ENCODE measurements around the gene TMC1.

Gene TMC1

DNA sequence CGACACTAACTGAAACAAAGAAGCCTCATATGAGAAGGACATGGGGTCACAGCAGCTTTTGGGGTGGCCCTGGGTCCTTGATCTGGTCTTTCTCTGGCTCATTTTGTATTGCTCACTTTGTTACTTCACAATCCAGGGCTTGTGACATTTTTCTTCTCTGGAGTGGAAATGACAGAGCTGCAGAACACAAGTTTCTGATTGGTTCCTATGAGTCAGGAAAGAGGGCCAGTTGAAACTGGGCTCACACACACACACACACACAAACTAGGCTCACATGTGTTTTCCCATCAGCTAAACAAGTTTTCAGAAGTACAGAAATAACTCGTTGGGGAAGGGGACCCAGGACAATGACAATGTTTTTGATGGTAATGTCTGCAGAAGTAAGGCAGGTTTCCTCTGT is 54.3 kb downstream of the TMC1 start:
- DNase-seq (ENCODE audit: low read depth in 2 of 2) = no peak

DNA sequence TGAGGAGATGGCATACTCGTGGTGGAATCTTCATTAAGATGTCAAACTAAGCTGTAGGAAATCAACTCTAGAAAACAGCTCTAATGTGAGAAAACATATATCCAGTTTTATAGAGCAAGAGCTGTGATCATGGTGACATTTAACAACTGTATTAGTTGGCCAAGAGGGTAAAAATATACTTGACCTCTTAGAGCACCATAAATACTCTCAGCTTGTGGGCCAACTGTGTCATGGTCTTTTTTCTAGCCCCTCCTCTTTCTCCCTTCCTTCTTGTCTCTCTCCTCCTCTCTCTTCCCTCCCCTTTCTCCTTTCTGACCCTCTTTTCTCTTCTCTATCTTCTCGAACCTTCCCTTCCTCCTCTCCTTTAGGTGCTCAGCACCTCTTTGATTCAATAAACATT is 54.7 kb downstream of the TMC1 start:
- DNase-seq (ENCODE audit: low read depth in 2 of 2) = no peak

DNA sequence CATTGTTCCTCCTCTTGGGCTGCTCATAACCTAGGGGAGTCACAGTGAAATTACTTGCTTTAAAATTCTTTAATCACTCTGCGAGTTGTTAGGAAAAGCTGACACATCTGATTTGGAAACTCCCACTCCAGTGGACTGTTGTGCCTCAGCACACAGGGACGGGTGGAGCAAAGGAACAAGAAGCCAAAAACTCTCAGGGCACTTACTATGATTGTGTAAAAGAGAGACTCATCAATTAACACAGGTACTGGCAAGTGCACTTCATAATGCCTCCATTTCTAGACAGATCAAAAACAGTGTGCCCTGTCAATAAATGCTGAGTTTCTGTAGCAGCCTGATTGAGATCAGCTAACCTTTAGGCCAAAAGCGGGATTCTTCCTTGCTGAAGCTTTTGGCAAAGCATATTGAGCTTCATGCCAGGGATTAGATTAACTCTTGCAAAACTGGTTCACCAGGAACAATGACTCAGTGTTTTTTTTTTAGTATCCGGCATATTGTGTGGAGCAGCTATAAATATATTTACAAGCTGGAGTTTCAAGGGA is 55.9 kb downstream of the TMC1 start:
- DNase-seq (ENCODE audit: low read depth in 2 of 2) = no peak

DNA sequence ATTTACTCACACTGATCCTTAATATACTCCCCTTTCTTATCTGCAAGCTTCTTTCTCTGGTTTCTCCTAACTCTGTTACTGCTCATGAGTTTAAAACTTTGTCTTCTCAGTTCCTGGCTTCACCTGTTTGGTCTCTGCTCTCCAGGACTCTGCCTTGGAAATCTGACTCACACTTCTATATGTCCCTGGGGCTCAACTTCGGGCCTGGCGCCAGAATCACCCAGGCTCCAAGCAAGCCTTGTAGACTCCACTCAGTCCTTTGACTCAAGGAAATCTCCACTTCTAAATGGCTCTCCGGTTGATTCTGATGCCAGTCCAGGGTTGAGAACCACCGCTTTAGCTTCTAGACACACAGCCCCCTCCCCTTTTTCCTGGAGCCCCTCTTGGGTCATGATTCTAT is 57.8 kb downstream of the TMC1 start:
- no peak for DNase-seq (ENCODE audit: low read depth in 2 of 2)

DNA sequence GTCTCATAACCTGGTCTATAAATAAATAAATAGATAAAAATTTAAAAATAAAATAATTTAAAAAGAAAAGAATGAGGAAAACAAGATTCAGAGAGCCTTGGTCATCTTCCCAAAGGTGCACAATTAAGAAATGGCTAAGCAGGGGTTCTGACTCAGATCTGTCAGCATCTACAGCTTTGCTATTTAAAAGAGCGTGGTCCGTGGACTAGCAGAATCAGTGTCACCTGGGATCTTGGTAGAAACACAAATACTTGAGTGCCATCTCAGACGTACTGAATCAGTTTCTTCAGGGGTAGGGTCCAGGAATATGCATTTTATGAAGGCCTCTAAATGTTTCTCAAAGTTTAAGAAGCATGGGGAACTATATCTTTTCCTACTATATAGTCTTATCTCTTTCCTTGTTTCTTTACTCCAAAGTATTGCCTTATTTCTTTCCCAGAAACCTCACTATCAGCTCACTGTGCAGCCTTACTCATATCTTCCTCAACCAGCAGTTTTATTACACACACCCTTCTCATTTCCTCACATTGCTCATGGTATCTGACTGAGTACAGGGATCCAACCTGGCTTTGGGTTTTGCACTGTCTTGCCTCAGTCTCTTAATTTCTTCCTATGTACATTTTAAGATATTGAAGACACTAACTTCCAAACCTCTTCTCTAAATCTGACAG is 58.6 kb downstream of the TMC1 start:
- no peak for DNase-seq (ENCODE audit: low read depth in 2 of 2)

DNA sequence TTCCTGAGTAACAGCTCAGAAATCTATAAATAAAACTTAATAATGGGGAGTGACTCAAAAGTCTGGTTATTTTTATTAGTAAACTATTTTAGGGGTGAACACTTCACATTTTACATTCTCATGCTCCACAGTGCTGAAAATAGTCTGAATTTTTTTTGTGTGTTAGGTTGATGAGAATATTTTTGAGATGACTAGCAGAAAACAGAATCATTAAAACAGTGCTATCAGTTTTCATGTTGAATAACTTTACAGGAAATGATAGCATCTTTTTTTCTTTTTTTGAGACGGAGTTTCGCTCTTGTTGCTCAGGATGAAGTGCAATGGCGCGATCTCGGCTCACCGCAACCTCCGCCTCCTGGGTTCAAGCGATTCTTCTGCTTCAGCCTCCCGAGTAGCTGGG is 60.3 kb downstream of the TMC1 start:
- DNase-seq (ENCODE audit: low read depth in 2 of 2) = no peak

DNA sequence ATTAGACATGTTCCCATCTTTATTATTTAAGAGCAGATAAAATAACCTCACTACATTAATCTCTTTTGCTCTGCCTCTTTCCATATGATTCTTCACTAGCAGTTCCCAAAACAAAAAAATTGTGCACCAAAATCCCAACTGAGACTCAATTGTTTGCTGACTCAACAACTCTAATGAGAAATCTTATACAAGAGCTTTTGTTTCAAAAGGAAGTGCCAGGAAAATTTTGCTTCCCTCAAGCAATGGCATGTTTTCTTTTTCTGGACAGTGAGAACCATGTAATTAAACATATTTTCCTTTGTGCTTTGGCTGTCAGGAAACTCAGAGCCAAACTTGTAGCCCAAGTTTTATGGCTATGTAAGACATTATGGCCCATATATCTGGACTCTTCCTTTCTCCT is 62.0 kb downstream of the TMC1 start:
- no peak for DNase-seq (ENCODE audit: low read depth in 2 of 2)

DNA sequence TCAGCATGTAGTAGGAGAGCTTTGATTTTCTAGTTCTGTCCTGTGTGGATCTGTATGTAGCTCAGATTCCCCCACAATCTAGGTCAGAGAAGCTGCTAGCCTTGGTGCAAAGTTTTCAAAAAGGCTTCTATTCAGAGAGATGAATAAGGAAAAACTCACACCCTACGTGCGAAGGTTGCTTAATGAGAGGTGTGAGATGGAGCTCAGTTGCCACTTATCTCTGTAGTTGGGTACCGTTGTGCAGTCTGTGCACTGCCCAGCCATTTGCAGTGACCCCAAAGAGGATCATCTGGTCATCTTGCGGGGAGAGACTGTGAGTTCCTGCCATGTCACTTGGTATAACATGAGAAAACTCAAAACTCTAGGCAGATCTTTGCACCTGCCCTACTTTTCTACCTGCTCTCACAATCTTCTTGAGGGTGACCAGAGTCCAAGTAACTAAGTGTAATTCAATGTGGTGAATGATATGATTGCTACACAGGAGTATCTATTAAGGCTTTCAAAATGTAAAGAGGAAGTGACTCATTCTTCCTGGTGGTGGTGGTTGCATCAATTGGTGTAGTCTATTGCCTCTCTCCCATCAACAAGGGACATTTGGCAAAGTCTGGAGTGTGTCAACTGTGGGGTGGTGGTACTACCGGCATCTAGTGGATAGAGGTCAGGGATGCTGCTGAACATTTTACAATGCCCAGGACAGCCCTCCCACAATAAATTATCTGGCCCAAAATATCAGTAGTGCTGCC is 65.2 kb downstream of the TMC1 start:
- no peak for DNase-seq (ENCODE audit: low read depth in 2 of 2)

DNA sequence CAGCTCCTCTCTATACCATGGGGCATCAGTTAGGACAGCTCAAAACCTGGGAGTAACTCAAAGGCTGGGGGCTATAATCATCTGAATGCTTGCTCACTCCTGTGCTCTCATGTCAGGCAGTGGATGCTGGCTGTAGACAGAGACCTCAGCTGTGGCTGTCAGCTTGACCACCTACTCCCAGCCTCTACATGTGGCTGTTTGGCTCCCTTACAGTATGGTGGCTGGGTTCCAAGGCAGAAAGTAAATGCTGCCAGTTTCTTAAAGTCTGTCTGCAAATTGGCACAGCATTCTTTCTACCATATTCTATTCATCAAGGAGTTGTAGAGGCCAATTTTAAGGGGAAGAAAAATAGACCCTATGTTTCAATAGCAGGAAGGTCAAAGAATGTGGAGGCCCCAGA is 66.9 kb downstream of the TMC1 start:
- no peak for DNase-seq (ENCODE audit: low read depth in 2 of 2)

DNA sequence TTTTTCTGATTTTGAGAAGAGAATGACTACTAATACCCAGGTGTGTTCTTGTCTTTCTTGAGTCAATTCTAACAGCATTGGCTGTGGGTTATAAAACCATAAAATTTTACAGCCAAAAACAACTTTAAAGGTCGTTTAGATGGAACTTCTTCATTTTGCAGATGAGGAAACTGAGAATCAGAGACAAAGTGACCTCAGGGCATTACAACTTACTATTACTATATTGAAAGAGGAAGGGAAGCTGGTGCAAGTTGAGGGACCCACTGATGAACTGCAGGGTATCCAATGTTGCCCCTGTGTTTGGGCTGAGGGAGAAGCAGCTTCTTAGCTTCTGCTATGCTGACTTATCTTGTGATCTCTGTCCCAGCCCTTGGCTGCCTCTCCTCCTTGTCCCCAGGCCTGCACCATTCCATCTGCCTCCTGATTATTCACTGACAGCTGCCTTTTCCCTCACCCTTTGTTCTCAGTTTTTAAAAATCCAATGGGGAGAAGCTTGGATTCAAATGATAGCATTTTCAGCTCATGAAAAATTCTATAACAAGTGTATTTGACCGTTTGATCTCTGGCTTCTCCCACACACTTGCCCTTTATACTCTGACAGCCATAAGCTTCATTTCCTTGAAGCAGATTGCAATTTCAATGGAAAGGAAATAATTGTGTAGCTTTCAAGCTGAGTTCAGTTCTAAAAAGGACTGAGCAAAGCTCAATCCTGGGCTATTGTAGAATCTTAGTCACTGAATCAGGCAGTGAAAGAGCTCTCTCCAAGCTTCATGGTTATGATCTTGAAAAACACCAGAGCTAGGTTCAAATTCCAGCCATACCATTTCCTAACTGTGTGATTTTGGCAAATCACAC is 68.5 kb downstream of the TMC1 start:
- DNase-seq (ENCODE audit: low read depth in 2 of 2) = no peak

DNA sequence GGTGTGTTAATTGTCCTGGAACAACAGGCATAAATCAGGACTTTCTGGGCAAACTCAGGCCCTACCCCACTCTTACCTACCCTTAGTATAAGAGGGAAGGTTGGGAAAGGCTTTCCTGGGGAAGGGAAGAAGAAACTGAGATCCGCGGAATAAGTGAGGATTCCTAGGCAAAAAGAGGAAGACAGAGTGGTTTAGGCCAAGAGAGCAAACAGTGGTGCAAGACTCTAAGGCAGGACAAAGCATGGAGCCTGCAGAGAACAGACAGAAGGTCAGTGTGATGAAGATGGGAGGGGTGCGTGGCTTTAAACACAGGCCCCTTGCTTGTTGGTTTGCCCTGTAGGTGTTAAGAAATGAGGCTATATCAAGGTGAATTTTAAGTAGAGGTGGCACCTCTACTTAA is 69.4 kb downstream of the TMC1 start:
- DNase-seq (ENCODE audit: low read depth in 2 of 2) = no peak

DNA sequence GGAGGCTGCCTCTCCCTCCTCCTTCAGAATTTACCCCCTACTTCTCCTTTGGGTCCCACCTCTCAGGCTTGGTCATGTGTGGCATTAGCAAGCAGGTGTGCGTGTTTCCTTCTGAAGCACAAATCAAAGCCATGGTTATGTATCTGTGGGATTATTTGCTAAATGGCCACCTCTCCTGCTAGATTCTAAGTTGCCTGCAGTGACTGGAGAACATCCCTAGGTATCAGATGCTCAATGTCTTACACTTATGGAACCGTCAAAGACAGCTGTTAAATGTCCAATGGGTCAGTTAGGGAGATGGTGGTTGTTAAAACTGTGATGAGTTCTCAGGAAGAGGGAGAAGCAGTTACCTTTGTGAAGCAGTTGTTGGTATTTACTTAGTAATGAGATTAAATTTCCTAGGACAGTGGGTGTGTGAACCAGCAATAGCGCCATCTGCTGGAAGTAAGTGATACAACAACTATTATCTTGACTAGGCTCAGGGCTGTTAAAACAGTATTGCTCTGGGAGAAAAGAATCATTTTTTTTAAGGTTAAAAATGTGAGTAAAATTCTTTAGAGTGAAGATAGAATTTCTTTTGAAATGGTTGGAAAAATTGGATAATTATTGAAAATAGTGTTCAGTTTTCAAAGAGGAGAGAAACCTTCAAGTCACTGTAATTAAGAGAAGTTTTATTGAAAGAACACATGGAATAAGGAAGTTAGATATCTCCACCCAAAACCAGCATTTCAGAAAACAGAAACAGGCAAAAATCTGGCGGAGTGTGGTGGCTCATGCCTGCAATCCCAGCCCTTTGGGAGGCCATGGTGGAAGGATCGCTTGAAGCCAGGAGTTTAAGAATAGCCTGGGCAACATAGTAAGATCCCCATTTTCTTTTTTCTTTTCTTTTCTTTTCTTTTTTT is 71.3 kb downstream of the TMC1 start:
- DNase-seq (ENCODE audit: low read depth in 2 of 2) = no peak

DNA sequence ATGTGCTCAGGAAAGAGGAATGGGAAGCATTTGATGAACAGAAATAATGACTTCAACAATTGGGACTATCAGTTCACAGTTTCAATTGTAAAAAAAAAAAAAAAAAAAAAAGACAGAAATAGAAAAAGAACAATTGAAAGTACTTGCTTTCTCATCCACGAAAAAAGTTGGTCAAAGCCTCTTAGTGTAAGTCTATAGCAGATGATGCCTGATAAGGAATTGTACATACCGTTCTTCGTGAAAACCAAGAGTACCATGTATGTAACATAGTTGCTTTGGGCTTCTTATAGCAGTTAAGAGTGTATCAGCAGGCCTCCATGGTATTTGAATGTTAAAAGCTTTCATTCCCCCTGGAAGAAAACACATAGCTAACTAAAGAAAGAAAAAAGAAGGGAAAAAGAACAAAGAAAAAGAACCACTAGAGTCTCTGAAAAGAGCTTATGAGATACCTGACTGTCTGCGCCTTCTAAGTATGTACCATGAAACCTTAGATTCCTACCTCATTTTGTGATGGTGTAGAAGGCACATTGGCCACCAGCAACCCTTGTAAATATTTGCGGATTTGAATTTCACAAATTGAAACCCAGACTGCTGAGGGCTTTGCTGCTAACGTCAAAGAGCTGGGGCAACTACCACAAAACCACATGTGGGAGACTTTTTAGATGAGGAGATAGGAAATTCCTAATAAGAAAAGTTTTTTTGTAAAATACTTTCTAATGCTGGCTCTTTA is 75.2 kb downstream of the TMC1 start:
- no peak for DNase-seq (ENCODE audit: low read depth in 2 of 2)

DNA sequence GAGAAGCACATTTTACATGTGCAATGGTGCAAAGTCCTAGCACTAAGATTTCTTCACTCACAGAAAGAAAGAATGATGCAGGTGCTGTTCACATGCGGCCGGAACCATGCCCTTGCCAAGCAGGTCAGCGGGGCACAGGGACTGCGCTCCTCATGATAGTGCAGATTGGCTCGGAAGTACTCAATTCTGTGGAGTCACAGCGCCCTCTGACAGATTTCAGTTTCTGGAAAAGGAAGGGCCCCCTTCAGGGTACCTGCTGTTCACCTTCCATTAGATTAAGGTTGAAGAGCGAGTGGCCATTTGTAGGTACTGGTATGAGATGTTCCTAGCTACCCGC is 75.7 kb downstream of the TMC1 start:
- no peak for DNase-seq (ENCODE audit: low read depth in 2 of 2)

DNA sequence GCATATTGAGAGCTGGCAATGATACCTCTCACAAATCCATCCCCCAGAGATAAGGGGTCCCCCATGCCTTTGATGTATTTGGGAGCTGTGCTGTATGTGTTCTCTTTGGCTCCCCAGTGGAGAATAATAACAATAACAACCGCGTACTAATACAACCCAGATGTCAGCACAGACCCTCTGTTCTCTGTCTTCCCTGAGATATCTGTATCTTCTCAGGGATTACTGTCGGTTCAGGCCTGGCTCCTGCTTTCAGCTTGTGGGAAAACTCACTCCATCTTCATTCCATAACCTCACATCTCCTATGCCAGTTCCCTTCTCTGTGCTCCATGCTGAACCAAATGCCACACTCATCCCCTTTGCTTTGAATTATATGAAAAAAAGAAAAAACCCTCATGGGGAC is 76.2 kb downstream of the TMC1 start:
- no peak for DNase-seq (ENCODE audit: low read depth in 2 of 2)

DNA sequence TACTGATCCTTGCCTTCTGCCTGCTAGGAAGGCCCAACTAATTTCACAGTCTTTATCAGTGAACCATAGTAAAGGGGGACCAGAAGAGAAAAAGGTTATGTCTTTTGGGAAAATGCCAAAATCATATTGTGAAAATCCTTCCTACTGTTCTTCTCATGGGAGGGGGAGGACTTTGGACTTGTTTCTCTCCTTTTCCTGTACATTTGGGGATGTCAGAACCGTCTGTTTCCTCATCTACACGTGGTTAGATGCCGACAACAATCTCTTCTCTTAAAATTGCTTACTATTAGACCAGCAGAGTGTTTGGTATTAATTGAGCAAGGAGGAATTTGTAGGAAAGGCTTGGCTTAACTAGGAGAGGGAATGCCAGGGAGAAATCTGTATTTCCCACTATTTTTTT is 77.2 kb downstream of the TMC1 start:
- no peak for DNase-seq (ENCODE audit: low read depth in 2 of 2)

DNA sequence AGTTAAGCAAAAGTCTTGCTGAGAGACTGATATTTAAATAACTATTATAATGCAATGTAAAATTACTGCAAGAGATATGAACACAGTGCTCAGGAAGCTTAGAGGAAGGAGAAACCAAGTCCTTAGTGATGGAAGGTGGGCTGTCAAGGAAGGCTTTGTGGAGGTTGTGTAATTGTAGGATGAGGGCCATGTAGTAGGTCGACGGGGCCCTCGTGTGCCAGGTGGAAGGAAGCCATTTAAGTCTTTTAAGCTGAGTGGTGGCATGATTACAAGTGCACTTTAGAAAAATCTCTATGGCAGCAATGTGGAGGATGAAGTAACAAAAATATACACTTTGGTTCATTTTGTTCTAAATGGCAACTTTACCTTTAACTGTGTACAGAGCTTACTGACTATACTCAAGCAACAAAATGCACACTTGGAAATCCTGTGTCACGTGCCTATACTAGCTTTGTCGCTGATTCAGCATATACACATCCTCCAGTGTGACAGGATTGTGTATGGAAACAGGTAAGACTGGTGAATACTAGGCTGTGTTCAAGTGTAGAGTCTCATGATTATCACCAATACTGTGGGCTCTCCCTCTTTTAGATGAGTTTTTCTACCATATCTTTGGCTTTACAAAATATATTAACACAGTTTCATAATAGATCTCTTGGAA is 78.6 kb downstream of the TMC1 start:
- DNase-seq (ENCODE audit: low read depth in 2 of 2) = no peak

DNA sequence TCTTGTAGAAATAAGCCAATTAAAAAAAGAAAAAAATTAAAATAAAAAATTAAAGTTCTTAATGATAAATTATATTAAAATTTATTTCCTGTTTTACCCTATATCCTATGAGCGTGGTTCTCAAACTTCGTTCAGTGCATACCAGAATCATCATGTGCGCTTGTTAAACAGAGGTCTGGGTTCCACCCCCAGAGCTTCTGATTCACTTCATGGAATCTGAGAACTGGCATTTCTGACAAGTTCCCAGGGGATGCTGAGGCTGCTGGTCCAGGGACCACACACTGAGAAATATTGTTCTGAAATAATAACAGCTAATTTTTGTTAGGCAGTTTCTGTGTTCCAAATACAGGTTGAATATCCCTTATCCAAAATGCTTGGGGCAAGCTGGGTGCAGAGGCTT is 79.3 kb downstream of the TMC1 start:
- no peak for DNase-seq (ENCODE audit: low read depth in 2 of 2)

DNA sequence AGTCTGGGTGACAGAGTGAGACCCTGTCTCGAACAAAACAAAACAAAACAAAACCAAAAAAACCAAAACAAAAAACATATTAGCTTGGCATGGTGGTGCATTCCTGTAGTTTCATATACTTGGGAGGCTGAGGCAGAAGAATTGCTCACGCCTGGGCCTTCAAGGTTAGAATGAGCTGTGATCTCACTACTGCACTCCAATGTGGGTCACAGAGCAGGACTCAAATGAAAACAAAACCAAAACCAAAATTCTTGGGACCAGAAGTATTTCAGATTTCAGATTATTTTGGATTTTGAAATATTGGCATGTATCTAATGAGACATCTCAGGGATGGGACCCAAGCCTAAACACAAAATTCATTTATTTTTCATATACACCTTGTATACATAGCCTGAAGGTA is 80.2 kb downstream of the TMC1 start:
- DNase-seq (ENCODE audit: low read depth in 2 of 2) = no peak

DNA sequence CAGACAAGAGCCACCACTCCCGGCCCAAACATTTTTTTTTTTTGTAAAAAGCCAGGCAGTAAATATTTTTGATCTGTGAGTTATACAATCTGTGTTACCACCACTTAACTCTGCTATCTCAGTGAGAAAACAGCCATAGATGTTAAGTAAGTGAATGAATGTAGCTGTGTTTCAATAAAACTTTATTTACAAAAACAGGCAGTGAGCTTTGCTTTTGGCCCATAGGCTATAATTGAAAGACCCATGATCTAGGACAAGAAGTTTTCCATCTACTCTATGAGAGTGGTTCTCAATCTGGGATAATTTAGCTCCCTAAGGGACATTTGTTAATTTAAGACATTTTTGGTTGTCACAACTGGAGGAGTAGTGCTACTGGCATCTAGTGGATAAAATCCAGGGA is 91.0 kb downstream of the TMC1 start:
- DNase-seq (ENCODE audit: low read depth in 2 of 2) = no peak
